K562 (cell line): Measurements from ENCODE around the gene ERP44. TPM values are rescaled to one million over a fixed set of nuclear protein-coding genes. Genes with fewer than 3 reads are reported as not detected.

Experiments
- ATAC-seq: fragments of 200-7000 bp; cut with Tn5 transposase; 3 replicates; pipeline ENCODE4 v1.9.1; 2020; ENCODE audit warnings: moderate library complexity
- BruUV-seq: library from RNA; stranded (reverse); fragments of 400-500 nt; replicated peaks from 2 replicates; lab custom pipeline; 2021; lab: Mats Ljungman, UMichigan
- CTCF ChIA-PET: fragments of 300-600 bp; formaldehyde crosslinking; extraction: SDS; loops from one replicate; lab custom pipeline; 2021; ENCODE audit warnings: low intra/inter-chr PET ratio; lab: Yijun Ruan, JAX
- POLR2A ChIA-PET: fragments of 300-600, 350-650 bp; sonication (Branson Sonifier 250); formaldehyde crosslinking; extraction: SDS; loops from one replicate; lab custom pipeline; 2021; ENCODE audit warnings: antibody characterized with exemption, inconsistent platforms; lab: Yijun Ruan, JAX
- DNase-seq, 4 experiments: peaks; one replicate each; pipeline versions ENCODE4 v3.0.0 to v3.0.0-alpha.2; 2011 to 2018; ENCODE audit warnings: low spot score in 3 of 4, mixed read lengths in 3 of 4; ENCODE audit errors: extremely low read depth in 1 of 4
- FAIRE-seq: peaks from 2 replicates; lab custom pipeline; 2011; peaks lifted over from hg19 to GRCh38; lab: Jason Lieb, UNC
- H2AFZ ChIP-seq: 2 replicates; pipeline ENCODE4 v1.6.0; 2011; ENCODE audit warnings: low read depth, low read length, control low read depth, inconsistent platforms
- H3K27ac ChIP-seq: fragments of 200-600 bp; 3 replicates; pipeline ENCODE4 v1.8.0; 2011; ENCODE audit warnings: low read depth, mild to moderate bottlenecking, control low read depth, inconsistent platforms, low read length, moderate library complexity, mixed read lengths; ENCODE audit errors: extremely low read depth
- H3K27me3 ChIP-seq, 2 experiments: fragments of 300-600 bp in 1 of 2; 2 replicates in 1 of 2; 3 replicates in 1 of 2; pipeline versions ENCODE4 v1.6.0 to v1.8.0; 2011; ENCODE audit warnings: inconsistent platforms in 2 of 2, low read length in 2 of 2, mild to moderate bottlenecking in 1 of 2, mixed read lengths in 1 of 2, moderate library complexity in 1 of 2; ENCODE audit not compliant: control insufficient read depth in 2 of 2, insufficient read depth in 2 of 2
- H3K36me3 ChIP-seq: fragments of 300-600 bp; 3 replicates; pipeline ENCODE4 v1.8.0; 2011; ENCODE audit warnings: mild to moderate bottlenecking, low read length, inconsistent platforms; ENCODE audit not compliant: control insufficient read depth, insufficient read depth
- H3K4me1 ChIP-seq, 2 experiments: fragments of 200-600 bp in 1 of 2; replicated peaks in 1 of 2; 2 replicates in 1 of 2; 3 replicates in 1 of 2; pipeline versions ENCODE4 v1.5.1 to v1.8.0; 2011; ENCODE audit warnings: inconsistent platforms in 2 of 2, low read length in 2 of 2, mild to moderate bottlenecking in 1 of 2, mixed read lengths in 1 of 2, moderate library complexity in 1 of 2; ENCODE audit not compliant: control insufficient read depth in 2 of 2, insufficient read depth in 2 of 2
- H3K4me2 ChIP-seq: 2 replicates; pipeline ENCODE4 v1.6.1; 2011; ENCODE audit warnings: low read length, control low read depth, inconsistent platforms, mixed read lengths; ENCODE audit not compliant: insufficient read depth
- H3K4me3 ChIP-seq: fragments of 200-600 bp; sonication (generic), shearing (Covaris generic); 2 replicates; pipeline ENCODE4 v1.5.1; 2016; ENCODE audit warnings: control low read depth, inconsistent platforms
- H3K79me2 ChIP-seq: fragments of 200-600 bp; 3 replicates; pipeline ENCODE4 v1.8.0; 2011; ENCODE audit warnings: low read length, inconsistent platforms; ENCODE audit not compliant: control insufficient read depth, insufficient read depth
- H3K9ac ChIP-seq, 2 experiments: 2 replicates each; pipeline versions ENCODE4 v1.6.0 to v1.6.1; 2011; ENCODE audit warnings: low read depth in 2 of 2, low read length in 2 of 2, control low read depth in 1 of 2, inconsistent platforms in 1 of 2, mild to moderate bottlenecking in 1 of 2, mixed read lengths in 1 of 2; ENCODE audit not compliant: insufficient read depth in 1 of 2
- H3K9me1 ChIP-seq: one replicate; pipeline ENCODE4 v1.6.0; 2011; ENCODE audit warnings: inconsistent platforms, mild to moderate bottlenecking, low read length, moderate library complexity; ENCODE audit not compliant: control insufficient read depth, insufficient read depth
- H3K9me3 ChIP-seq: replicated peaks from 2 replicates; pipeline ENCODE4 v1.5.1; 2011; ENCODE audit warnings: low read depth, low read length, inconsistent platforms; ENCODE audit not compliant: control insufficient read depth, insufficient read depth
- H4K20me1 ChIP-seq: replicated peaks from 2 replicates; pipeline ENCODE4 v1.6.1; 2011; ENCODE audit warnings: low read length, inconsistent platforms, mixed read lengths; ENCODE audit not compliant: control insufficient read depth, insufficient read depth
- BRF1 ChIP-seq: IDR thresholded peaks from 3 replicates; pipeline ENCODE4 v1.6.1; 2011; ENCODE audit warnings: borderline replicate concordance, mild to moderate bottlenecking; ENCODE audit not compliant: insufficient read length; ENCODE audit errors: extremely low read depth
- CBX3 ChIP-seq, 2 experiments: IDR thresholded peaks; 1 replicate in 1 of 2; 2 replicates in 1 of 2; pipeline ENCODE4 v1.6.1; 2012; ENCODE audit warnings: inconsistent platforms in 2 of 2, low read length in 2 of 2, borderline replicate concordance in 1 of 2, control low read depth in 1 of 2
- CGGBP1 ChIP-seq: fragments of 250-450 bp; sonication (Bioruptor Pico); IDR thresholded peaks from 2 replicates; pipeline ENCODE4 v1.9.0; 2021; ENCODE audit warnings: mild to moderate bottlenecking
- CHD2 ChIP-seq: IDR thresholded peaks from 2 replicates; pipeline ENCODE4 v1.6.1; 2011; ENCODE audit warnings: low read depth, low read length
- E2F8 ChIP-seq: fragments of 450-650 bp; IDR thresholded peaks from 2 replicates; pipeline ENCODE4 v1.7.1; 2018; ENCODE audit warnings: mild to moderate bottlenecking, low read depth; ENCODE audit not compliant: partially characterized antibody
- GTF2B ChIP-seq: IDR thresholded peaks from 2 replicates; pipeline ENCODE4 v1.6.1; 2011; ENCODE audit not compliant: insufficient read length; ENCODE audit errors: extremely low read depth
- HSF4 ChIP-seq: fragments of 250-450 bp; sonication (Bioruptor Pico); IDR thresholded peaks from 2 replicates; pipeline ENCODE4 v2.1.2; 2022; ENCODE audit warnings: mild to moderate bottlenecking, moderate library complexity, borderline replicate concordance
- RAD51 ChIP-seq: fragments of 450-650 bp; IDR thresholded peaks from 2 replicates; pipeline ENCODE4 v1.7.1; 2016; ENCODE audit warnings: low read depth, mild to moderate bottlenecking, borderline replicate concordance
- RREB1 ChIP-seq: fragments of 250-450 bp; sonication (Bioruptor Pico); IDR thresholded peaks from 2 replicates; pipeline ENCODE4 v1.4.0; 2020
- SRSF7 ChIP-seq: fragments of 200-400 bp; formaldehyde crosslinking; optimal IDR thresholded peaks from 2 replicates; pipeline ENCODE3; 2017; ENCODE audit warnings: mild to moderate bottlenecking, low read depth, low read length
- TCF15 ChIP-seq: fragments of 250-450 bp; sonication (Bioruptor Pico); IDR thresholded peaks from 2 replicates; pipeline ENCODE4 v1.8.0; 2022; ENCODE audit warnings: moderate library complexity, mild to moderate bottlenecking, inconsistent platforms
- ZNF143 ChIP-seq: sonication (generic); formaldehyde crosslinking; IDR thresholded peaks from 2 replicates; pipeline ENCODE4 v1.9.0; 2022; ENCODE audit warnings: mild to moderate bottlenecking, missing genetic modification reagents
- WGBS: fragments of 100-300 bp; shearing (Covaris generic); methylation state at CpG from one replicate; pipeline ENCODE4 v1.1.6; 2016; ENCODE audit warnings: low coverage, mixed read lengths; ENCODE audit not compliant: insufficient coverage; ENCODE audit errors: missing lambda C conversion rate; 5-methylcytosine and 5-hydroxymethylcytosine counted together
- in situ Hi-C: fragments of 300-500 bp; cut with MboI; formaldehyde crosslinking; loops from 4 replicates; pipeline ENCODE4 v1.15.0; 2018; ENCODE audit warnings: inconsistent platforms, mixed read lengths
- intact Hi-C: fragments of 100-400 bp; cut with micrococcal nuclease; formaldehyde crosslinking; loops from 2 replicates; pipeline ENCODE4 v1.14.2; 2022
- polyA plus RNA-seq, 8 experiments: library from polyadenylated mRNA; depleted of rRNA in 4 of 8; stranded (reverse) in 5 of 8; unstranded in 3 of 8; fragments of >200 nt; fragmentation: Nextera tagmentation in 2 of 8; fragmentation: Illumina TruSeq in 1 of 8; extraction: Ambion mirVana in 2 of 8; extraction: Trizol in 1 of 8; gene quantifications; 2 replicates each; pipeline versions ENCODE4 v1.2.1 to v1.2.3, GENCODE V29; 2011 to 2014; ENCODE audit warnings: inconsistent platforms in 1 of 8, missing spikeins in 1 of 8
- total RNA-seq, 7 experiments: library from RNA; depleted of rRNA in 6 of 7; stranded (reverse); fragments of >200 nt in 6 of 7; fragmentation: Illumina TruSeq in 2 of 7; extraction: Trizol in 2 of 7; gene quantifications; 2 replicates each; pipeline versions ENCODE4 v1.2.1 to v1.2.3, GENCODE V29; 2011 to 2021; ENCODE audit warnings: low replicate concordance in 1 of 7

Gene ERP44
- total and polyA plus RNA-seq, 9 of the 15 experiments (the other 6 are each of a cell fraction or from before 2014, with no cell fraction given), result 9.2 to 23.4 (median 13.6) TPM

GRCh38 chr9:100030548-100030947 lies 68.3 kb downstream of the ERP44 start:
- Histone ChIP-seq H3K36me3 (peaks cover 17% of the 10 kb centered on the region), H2AFZ (no peak overlapping the region), H3K9me3 (peaks cover 5% of the 10 kb centered on the region; the same call in 1 of the 2 replicates), H3K9ac (no peak overlapping the region), H3K79me2 (peaks cover 26% of the 10 kb centered on the region), H3K27me3 (no peaks in the 10 kb centered on the region), H3K4me1 (peaks cover 0 to 5% of the 10 kb centered on the region in 2 experiments; a peak in 2 of 5 replicates), H3K4me2 (no peak overlapping the region), H4K20me1 (no peaks in the 10 kb centered on the region), H3K9me1 (no peaks in the 10 kb centered on the region), H3K27ac (no peak overlapping the region), H3K4me3 (no peak overlapping the region)
- POLR2A ChIA-PET, result no interaction called here
- intact Hi-C loops, result loop anchor here (5.0 kb wide), 1 partner anchor 67 kb away; the partner anchor contains the start of genes ERP44 and INVS
- 83% methylated on average over 2 of the region's 2 CpGs for WGBS
- CTCF ChIA-PET, result no interaction called here
- FAIRE-seq (no peak), DNase-seq (no peak), ATAC-seq (no peak; the same call in 2 of the 3 replicates)
- in situ Hi-C loops, result loop anchor here (5.0 to 25.0 kb wide), 2 partner anchors 182 to 557 kb away; partner anchors contain the start of gene CAVIN4
- no TSS peak for BruUV-seq
- TF ChIP-seq TCF15, result no peak
- no peak for TF ChIP-seq RREB1 (CRISPR knock-in tag)
- no peak for TF ChIP-seq CGGBP1 (CRISPR knock-in tag)
- TF ChIP-seq RAD51, result no peak
- no peak for TF ChIP-seq BRF1
- TF ChIP-seq GTF2B, result no peak
- no peak for TF ChIP-seq CHD2
- no peak for TF ChIP-seq ZNF143 (CRISPR knock-in tag)
- no peak for TF ChIP-seq HSF4 (CRISPR knock-in tag)
- no peak for TF ChIP-seq CBX3 (IDR thresholded peaks at IDR 0.05; ENCODE audit: borderline replicate concordance in 1 of 2, low read length in 2 of 2)
- no peak for TF ChIP-seq SRSF7
- no peak for TF ChIP-seq E2F8
